ENCODE data around the gene PPP1R12A. TPM values are rescaled to one million over a fixed set of nuclear protein-coding genes. Genes with fewer than 3 reads are reported as not detected.

PPP1R12A gene
- total RNA-seq, 4 donors from 2014 or later: 82.6 to 128 (median 87.4) TPM

DNA sequence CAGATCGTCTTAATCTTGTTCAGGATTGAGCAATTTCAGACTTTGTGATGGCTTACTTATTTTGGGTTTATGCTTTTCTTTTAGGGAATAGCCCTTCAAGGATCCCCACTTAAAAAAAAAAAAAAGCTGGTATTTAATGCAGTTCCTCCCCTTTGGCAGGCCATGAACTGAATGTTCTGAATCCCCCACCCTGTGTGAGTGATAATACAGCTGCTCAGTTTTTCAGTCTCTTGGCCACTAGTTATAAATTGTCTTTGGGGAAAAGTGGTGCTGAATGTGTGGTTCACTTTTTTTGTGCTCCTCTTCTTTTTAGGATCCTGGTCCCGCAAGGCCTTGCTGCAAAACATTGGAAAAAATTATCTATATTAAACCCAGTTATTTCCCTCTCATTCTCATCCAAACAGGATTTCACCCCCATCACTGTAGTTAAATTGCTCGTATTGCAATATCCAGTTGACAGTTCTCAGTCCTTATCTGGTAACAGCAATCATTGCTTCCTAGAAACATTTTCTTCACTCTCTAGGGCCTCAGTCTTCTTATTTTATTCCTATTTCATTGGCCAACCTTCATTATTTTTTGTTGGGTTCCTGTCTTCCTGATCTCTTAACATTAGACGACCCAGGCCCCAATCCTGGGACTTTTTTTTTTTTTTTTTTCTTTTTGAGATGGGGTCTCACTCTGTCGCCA, 171.0 kb downstream of the PPP1R12A start:
- TF ChIP-seq, protein P1, sequence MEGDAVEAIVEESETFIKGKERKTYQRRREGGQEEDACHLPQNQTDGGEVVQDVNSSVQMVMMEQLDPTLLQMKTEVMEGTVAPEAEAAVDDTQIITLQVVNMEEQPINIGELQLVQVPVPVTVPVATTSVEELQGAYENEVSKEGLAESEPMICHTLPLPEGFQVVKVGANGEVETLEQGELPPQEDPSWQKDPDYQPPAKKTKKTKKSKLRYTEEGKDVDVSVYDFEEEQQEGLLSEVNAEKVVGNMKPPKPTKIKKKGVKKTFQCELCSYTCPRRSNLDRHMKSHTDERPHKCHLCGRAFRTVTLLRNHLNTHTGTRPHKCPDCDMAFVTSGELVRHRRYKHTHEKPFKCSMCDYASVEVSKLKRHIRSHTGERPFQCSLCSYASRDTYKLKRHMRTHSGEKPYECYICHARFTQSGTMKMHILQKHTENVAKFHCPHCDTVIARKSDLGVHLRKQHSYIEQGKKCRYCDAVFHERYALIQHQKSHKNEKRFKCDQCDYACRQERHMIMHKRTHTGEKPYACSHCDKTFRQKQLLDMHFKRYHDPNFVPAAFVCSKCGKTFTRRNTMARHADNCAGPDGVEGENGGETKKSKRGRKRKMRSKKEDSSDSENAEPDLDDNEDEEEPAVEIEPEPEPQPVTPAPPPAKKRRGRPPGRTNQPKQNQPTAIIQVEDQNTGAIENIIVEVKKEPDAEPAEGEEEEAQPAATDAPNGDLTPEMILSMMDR (IDR thresholded peaks at IDR 0.05; ENCODE audit: low read depth): no peak

DNA sequence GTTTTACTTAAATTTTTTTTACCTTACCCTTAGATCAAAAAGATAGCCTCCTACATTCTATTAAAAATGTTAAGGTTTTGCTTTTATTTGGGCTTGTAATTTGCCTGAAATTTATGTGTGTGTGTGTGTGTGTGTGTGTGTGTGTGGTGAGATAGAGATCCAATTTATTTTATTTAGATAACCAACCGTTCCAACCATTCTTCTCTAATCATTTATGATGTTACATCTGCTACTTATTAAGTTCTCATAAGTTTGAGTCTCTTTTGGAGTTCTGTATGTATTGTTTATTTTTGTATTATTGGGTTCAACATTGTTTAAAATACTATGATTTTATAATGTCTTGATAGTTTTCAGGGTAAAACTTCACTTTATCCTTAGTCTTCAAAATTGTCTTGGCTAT, 173.6 kb downstream of the PPP1R12A start:
- TF ChIP-seq, protein P1 (IDR thresholded peaks at IDR 0.05; ENCODE audit: low read depth): no peak

DNA sequence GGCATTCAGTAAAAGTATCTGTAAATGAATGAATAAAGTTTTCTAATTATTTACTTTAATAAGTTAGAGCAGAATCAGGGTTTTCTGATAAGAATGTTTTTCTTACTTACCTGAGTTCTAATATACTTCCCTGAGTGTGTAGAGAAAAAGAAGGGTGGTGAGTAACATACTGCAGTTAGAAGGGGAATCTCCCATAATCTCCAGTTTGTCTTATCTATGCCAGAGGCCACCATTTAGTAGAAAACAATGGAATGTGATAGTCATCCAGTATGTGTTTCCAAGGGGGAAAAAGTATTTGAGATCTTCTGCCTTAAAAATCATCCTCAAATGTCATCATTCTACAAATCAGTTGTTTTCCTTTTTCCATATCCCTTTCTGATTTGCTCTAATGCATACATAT, 187.6 kb downstream of the PPP1R12A start:
- TF ChIP-seq, protein P1 (IDR thresholded peaks at IDR 0.05; ENCODE audit: low read depth): no peak

DNA sequence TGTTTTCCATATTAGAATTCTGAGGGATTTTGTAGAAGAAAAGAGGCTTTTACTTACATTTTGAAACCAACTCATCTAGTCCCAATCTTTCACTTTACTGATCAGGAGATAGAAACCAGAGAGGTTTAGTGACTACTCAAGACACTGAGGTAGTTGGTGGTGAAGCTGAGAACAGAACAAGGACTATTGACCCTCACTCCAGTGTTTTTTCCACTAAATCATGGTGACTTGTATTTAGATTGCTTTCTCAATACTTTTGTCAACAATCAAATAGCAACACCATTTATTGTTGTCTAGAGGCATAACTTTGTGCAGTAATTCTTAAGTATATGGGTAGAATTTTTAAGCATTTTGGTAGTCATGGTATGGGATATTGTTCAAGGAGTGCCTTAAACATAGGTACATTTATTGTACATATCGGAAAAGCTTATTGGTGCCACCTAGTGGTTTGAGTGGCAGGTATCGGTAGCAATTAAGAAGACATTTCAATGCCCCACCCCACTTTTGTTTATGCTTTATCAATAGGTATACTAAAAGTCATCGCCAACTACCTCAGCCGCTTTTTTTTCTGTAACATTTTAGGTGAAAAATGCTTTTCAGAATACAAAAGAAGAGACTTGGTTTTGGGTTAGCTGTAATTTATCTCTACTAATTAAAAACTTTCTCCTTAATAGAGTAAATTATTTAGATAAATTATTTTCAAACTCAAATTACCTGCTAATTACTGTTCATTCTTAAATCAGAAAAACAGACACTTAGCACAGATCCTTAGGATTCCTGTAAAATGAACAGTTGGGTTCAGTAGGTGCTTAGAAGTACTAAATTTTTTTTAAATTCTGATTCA, 196.8 kb downstream of the PPP1R12A start:
- TF ChIP-seq, protein P1 (IDR thresholded peaks at IDR 0.05; ENCODE audit: low read depth): no peak

DNA sequence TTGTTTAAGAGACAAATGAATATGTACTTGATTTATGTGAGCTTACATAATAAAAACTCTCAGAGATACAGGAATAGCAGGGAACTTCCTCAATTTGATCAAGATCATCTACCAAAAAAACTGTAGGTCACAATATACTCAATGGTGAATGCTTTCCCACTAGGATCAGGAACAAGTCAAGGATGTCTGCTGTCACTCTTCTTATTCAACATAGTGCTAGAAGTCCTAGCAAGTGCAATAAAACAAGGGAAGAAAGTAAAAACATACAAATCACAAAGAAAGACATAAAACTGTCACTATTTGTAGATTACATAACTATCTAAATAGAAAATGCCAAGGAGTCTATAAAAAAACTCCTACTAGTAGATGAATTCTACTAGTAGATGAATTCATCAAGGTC, 202.3 kb downstream of the PPP1R12A start:
- TF ChIP-seq, protein P1 (IDR thresholded peaks at IDR 0.05; ENCODE audit: low read depth): no peak

DNA sequence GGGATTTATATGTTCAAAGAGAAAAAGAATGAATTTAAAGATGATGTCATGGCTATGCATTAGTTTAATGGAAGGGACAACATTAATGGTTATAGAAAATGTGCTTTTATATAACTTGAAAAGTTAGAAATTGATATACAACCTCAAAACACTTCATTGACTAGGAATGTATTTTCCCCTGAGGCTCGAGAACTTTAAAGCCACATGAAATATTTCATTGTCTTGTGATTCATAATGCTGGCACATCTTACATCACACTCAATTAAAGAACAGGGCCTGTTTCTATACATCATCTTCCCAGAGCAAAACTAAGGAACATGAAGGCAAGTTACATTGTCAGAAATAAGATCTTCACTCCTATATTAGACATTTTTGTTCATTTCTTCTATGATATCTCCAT, 208.9 kb downstream of the PPP1R12A start:
- TF ChIP-seq, protein P1 (IDR thresholded peaks at IDR 0.05; ENCODE audit: low read depth): no peak

Small RNAs within 50 kb of the gene (small RNA-seq; reads per million reads assigned to genes)
- gene RNA5SP363: not detected

Other genes with a start within 250 kb of the PPP1R12A start
- gene PAWR, start 244.1 kb downstream of the PPP1R12A start, total RNA-seq: 10 to 100 TPM; 15.4 to 34.7 (median 25.0) TPM
- under 1 TPM; 0.19 to 0.66 (median 0.50) TPM for gene OTOGL, start 164.4 kb upstream of the PPP1R12A start, total RNA-seq

Measured in subcutaneous adipose tissue (tissue), 4 donors.